Esophagus (tissue), 2 donors: ENCODE results near the gene RNASE3. TPM values are rescaled to one million over a fixed set of nuclear protein-coding genes. Genes with fewer than 3 reads are reported as not detected.
"Not testable (repeated sequence)": the region's sequence is repeated elsewhere in the genome, so short reads cannot be mapped to it uniquely, and the experiment has no call there.

Experiments
- H3K27ac ChIP-seq, 2 donors: one replicate each; pipeline ENCODE4 v1.5.1; 2013; ENCODE audit warnings: low read depth in 2 of 2, mild to moderate bottlenecking in 2 of 2, inconsistent platforms in 1 of 2, low read length in 1 of 2, moderate library complexity in 1 of 2
- H3K27me3 ChIP-seq, 2 donors: one replicate each; pipeline ENCODE4 v1.6.1; 2013; ENCODE audit warnings: low read length in 2 of 2, control low read depth in 1 of 2, mild to moderate bottlenecking in 1 of 2; ENCODE audit not compliant: insufficient read depth in 2 of 2, control insufficient read depth in 1 of 2
- H3K36me3 ChIP-seq, 2 donors: one replicate each; pipeline ENCODE4 v1.6.1; 2013; ENCODE audit warnings: low read length in 1 of 2; ENCODE audit not compliant: control insufficient read depth in 2 of 2, insufficient read depth in 2 of 2
- H3K4me1 ChIP-seq, 2 donors: one replicate each; pipeline ENCODE4 v1.6.1; 2013; ENCODE audit warnings: low read length in 1 of 2; ENCODE audit not compliant: control insufficient read depth in 2 of 2, insufficient read depth in 2 of 2
- H3K4me3 ChIP-seq, 2 donors: one replicate each; pipeline ENCODE4 v1.5.1; 2013; ENCODE audit warnings: low read length in 2 of 2, mild to moderate bottlenecking in 2 of 2, low read depth in 1 of 2, moderate library complexity in 1 of 2
- H3K9me3 ChIP-seq, 2 donors: one replicate each; pipeline ENCODE4 v1.6.1; 2013; ENCODE audit warnings: mild to moderate bottlenecking in 2 of 2, low read depth in 1 of 2, low read length in 1 of 2, moderate library complexity in 1 of 2; ENCODE audit not compliant: control insufficient read depth in 2 of 2, insufficient read depth in 1 of 2
- WGBS, 2 donors: extraction: QIAGEN DNeasy Blood & Tissue Kit; methylation state at CpG; one replicate each; pipeline ENCODE4 v1.1.7; 2013; 5-methylcytosine and 5-hydroxymethylcytosine counted together
- polyA plus RNA-seq, 2 donors: library from polyadenylated mRNA; stranded (reverse); fragments of 200-250 nt; gene quantifications; one replicate each; pipeline ENCODE4 v1.2.3, GENCODE V29; 2013
- donor health status: healthy with polysubstance abuse.
- donor health status: Bipolar disorder and iron deficiency.

RNASE3 gene
- polyA plus RNA-seq, 2 donors = 0.09 TPM; not detected in 1

DNA sequence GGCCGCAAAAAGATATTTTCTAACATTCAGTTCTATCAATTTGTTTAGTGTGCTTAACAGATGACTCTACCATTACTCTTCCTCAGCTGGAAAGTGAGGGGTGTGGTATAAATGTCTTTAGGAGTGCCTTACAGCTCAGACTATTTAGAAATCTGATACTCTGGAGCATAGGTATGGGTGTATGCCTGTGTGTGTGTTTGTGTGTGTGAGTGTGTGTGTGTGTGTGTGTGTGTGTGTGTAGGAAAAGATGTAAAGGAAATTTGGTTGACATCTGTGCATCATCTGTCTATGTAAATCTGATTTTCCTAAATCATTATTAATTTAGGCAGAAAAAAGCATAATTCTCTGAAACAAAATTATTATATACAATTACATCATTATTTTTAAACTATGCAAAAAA is 16.0 kb downstream of the RNASE3 start:
- 87 to 96% methylated on average over 1 of the region's 1 CpG for WGBS, 2 donors
- peaks cover 0 to under 1% of the 10 kb centered on the region in 2 donors for H3K4me1 ChIP-seq
- peaks cover 0 to 2% of the 10 kb centered on the region in 2 donors for H3K27me3 ChIP-seq
- no peak overlapping the region for H3K4me3 ChIP-seq
- peaks cover 0 to 2% of the 10 kb centered on the region in 2 donors for H3K9me3 ChIP-seq
- H3K27ac ChIP-seq = no peak overlapping the region
- H3K36me3 ChIP-seq = no peaks in the 10 kb centered on the region

DNA sequence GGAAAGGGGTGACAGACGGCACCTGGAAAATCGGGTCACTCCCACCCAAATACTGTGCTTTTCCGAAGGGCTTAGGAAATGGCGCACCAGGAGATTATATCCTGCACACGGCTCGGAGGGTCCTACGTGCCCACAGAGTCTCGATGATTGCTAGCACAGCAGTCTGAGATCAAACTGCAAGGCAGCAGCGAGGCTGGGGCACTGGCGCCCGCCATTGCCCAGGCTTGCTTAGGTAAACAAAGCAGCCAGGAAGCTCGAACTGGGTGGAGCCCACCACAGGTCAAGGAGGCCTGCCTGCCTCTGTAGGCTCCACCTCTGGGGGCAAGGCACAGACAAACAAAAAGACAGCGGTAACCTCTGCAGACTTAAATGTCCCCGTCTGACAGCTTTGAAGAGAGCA is 19.6 kb downstream of the RNASE3 start:
- not testable (repeated sequence) for H3K36me3 ChIP-seq, H3K4me1 ChIP-seq, H3K27me3 ChIP-seq, H3K9me3 ChIP-seq, H3K4me3 ChIP-seq, H3K27ac ChIP-seq
- WGBS, 2 donors = 79% methylated on average over 14 of the region's 14 CpGs

DNA sequence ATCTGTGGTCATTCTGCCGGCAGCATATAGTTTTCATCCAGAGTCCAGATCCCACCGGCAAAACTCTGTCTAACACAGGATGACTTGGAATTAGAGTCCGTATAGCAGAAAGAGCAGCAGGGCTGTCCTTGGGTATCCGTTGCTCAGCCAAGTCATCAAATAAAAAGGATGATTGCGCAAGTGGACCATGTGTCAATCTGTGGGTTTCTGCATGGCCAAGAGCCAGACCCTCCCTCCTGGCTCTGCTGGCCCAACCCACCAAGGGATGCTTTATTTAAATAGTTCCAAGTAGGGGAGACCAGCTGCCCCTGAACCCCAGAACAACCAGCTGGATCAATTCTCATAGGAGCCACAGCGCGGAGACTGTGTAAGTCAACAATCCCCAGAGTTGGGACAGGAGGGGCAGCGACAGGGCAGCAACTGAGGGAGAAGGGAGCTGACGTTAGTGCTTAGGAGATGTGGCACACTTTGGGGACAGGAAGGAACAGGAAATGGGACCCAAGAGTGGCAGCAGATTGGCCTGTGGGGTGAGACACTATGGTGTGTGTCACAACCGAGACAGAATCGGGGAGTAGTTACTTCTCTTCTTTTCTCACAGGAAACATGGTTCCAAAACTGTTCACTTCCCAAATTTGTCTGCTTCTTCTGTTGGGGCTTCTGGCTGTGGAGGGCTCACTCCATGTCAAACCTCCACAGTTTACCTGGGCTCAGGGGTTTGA is 28.0 kb downstream of the RNASE3 start:
- not testable (repeated sequence) for H3K27me3 ChIP-seq, H3K27ac ChIP-seq, H3K4me1 ChIP-seq, H3K9me3 ChIP-seq, H3K4me3 ChIP-seq, H3K36me3 ChIP-seq
- 70% methylated on average over 11 of the region's 11 CpGs for WGBS, 2 donors

DNA sequence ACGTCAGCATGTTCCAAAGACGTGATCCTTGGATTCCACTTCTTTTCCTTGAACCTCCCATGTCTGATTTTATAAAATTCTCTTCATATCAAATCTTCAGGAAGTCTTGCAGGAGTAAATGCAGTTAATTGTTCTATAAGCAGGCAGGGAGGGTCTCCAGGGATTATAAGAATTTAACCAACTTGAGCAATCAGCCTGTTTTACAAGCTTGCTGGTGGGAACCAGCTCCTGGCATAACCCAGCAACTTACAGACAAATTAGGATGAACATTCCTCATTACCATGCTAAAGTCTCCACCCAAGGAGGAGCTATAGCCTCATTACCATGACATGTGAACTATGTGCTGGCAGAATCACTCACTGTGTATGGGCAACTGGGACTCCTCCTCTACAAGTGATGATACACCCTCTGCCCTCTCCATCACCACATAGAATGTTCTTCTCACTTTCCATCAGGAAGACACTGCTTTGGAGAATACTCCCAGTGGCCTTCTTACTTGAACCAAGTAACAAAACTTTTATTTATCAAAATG is 32.6 kb downstream of the RNASE3 start:
- 24 to 30% methylated on average over 2 of the region's 2 CpGs for WGBS, 2 donors
- H3K4me3 ChIP-seq, H3K36me3 ChIP-seq, H3K27me3 ChIP-seq, H3K27ac ChIP-seq, H3K9me3 ChIP-seq, H3K4me1 ChIP-seq: not testable (repeated sequence)

DNA sequence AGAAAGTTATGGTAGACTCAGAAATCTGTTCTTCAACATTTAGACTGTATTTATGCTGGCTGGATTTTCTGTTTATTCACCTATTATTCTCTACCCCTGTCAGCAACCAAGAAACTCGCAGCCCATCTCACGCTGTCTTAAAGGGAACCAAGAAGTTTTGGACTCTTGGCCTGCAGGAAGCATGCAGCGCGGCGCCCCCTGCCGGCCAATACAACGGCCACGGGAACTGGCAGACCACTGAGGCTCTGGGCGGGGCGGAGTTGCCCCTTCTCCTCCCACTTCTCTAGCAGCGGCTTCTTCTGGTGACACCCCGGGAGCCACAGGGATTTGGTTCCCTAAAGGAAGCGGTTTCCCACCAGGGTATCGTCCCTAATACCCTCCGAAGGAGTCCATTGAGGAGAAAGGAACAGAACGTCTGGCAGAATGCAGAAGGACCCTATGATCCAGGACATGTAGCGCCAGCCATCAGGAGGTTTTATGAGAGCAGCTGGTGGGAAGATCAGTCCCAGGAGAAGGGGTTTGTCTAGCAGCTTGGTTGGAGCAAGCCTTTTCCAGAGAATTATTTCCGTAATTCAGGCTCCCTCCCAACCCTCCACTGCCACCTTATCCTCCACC is 43.1 kb downstream of the RNASE3 start:
- Histone ChIP-seq H3K9me3 (peaks cover 0 to 5% of the 10 kb centered on the region in 2 donors), H3K4me3 (no peak overlapping the region), H3K36me3 (no peaks in the 10 kb centered on the region), H3K27ac (no peak overlapping the region), H3K27me3 (no peaks in the 10 kb centered on the region), H3K4me1 (no peaks in the 10 kb centered on the region)
- 33 to 42% methylated on average over 18 of the region's 18 CpGs for WGBS, 2 donors

DNA sequence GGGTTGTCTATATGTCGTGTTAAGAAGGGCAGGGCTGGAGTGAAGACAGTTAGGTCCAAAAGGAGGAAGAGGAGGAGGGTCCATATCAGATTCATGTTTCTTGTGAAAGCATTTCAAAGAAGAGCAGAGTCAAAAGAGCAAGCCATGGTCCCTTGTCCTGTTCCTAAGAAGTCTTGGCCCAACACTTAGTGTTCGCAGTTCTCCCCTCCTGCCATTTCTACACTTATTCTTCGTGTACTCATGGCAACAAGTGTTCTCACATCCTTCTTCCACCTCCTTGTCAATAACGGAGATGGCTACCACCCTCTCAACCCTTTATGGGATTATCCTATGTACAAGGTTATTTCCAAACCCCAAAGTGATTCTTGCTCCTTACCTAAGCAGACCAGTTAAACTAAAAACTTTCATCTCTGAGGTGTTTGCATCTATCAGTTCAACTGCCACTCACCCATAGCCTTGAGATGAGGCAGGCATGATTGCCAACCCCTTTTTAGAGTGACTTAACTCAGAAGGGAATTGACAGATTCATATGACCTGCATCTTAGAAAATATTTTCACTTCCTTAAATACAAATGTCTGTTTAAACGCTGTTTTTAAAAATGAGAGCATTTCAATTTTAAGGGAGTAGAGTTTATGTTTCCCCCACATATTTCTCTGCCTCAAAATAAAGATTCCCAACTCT is 44.3 kb downstream of the RNASE3 start:
- Histone ChIP-seq H3K4me1 (no peaks in the 10 kb centered on the region), H3K36me3 (no peaks in the 10 kb centered on the region), H3K4me3 (no peak overlapping the region), H3K27ac (no peak overlapping the region), H3K27me3 (no peaks in the 10 kb centered on the region), H3K9me3 (peaks cover 0 to 5% of the 10 kb centered on the region in 2 donors)
- 77 to 84% methylated on average over 5 of the region's 5 CpGs for WGBS, 2 donors

Other genes starting within 250 kb of the RNASE3 start
- not detected for gene OR6S1, start 249.7 kb upstream of the RNASE3 start, polyA plus RNA-seq
- gene RNASE4, start 206.8 kb upstream of the RNASE3 start, polyA plus RNA-seq = 10 to 100 TPM in 1 of 2 donors, 1 to 10 TPM in 1; 4.4 to 18.6 TPM
- gene ANG, start 202.6 kb upstream of the RNASE3 start, polyA plus RNA-seq = 1 to 10 TPM; 4.6 to 8.4 TPM
- not detected for gene EDDM3A, start 145.5 kb upstream of the RNASE3 start, polyA plus RNA-seq
- gene EDDM3B, start 123.0 kb upstream of the RNASE3 start, polyA plus RNA-seq = not detected
- gene RNASE6, start 110.1 kb upstream of the RNASE3 start, polyA plus RNA-seq = 1 to 10 TPM; 1.0 to 1.8 TPM
- gene RNASE1, start 88.5 kb upstream of the RNASE3 start, polyA plus RNA-seq = 10 to 100 TPM; 21.7 to 46.5 TPM
- gene RNASE2, start 64.1 kb downstream of the RNASE3 start, polyA plus RNA-seq = under 1 TPM; 0.29 to 0.46 TPM
- 10 to 100 TPM; 55.1 to 56.3 TPM for gene METTL17, start 98.6 kb downstream of the RNASE3 start, polyA plus RNA-seq
- gene SLC39A2, start 107.9 kb downstream of the RNASE3 start, polyA plus RNA-seq = 10 to 100 TPM in 1 of 2 donors, 1 to 10 TPM in 1; 8.2 to 20.3 TPM
- gene NDRG2, start 133.7 kb downstream of the RNASE3 start, polyA plus RNA-seq = 100 to 1,000 TPM; 131 to 252 TPM
- under 1 TPM in 1 of 2 donors, not detected in 1; 0.14 TPM for gene TPPP2, start 138.8 kb downstream of the RNASE3 start, polyA plus RNA-seq
- gene RNASE13, start 143.4 kb downstream of the RNASE3 start, polyA plus RNA-seq = not detected
- 10 to 100 TPM; 33.9 to 92.8 TPM for gene RNASE7, start 151.0 kb downstream of the RNASE3 start, polyA plus RNA-seq
- gene RNASE8, start 166.4 kb downstream of the RNASE3 start, polyA plus RNA-seq = not detected
- gene ARHGEF40, start 178.9 kb downstream of the RNASE3 start, polyA plus RNA-seq = 1 to 10 TPM; 1.8 to 3.0 TPM
- gene ZNF219, start 207.3 kb downstream of the RNASE3 start, polyA plus RNA-seq = 10 to 100 TPM; 39.9 to 42.2 TPM
- gene TMEM253, start 209.7 kb downstream of the RNASE3 start, polyA plus RNA-seq = 1 to 10 TPM; 1.6 to 1.8 TPM